Suppressor macrophage treated with lipopolysaccharide for 4 hours (primary cell): ENCODE data around the gene KAZN.

Experiments
- DNase-seq: peaks from one replicate; pipeline ENCODE4 v3.0.0-alpha.2; 2020

Gene KAZN

GRCh38 chr1:14679027-14679688 is 80.7 kb downstream of the KAZN start:
- DNase-seq, result no peak

GRCh38 chr1:14681182-14681581 is 82.7 kb downstream of the KAZN start:
- DNase-seq, result no peak

- DNase-seq, result no peak
Observed at GRCh38 chr1:14682941-14683621, 84.6 kb downstream of the KAZN start.

GRCh38 chr1:14685078-14685477 is 86.6 kb downstream of the KAZN start:
- no peak for DNase-seq

GRCh38 chr1:14686701-14687100 is 88.2 kb downstream of the KAZN start:
- no peak for DNase-seq

- DNase-seq, result no peak
Observed at GRCh38 chr1:14687147-14687546, 88.7 kb downstream of the KAZN start.

- DNase-seq, result no peak
Observed at GRCh38 chr1:14689996-14690615, 91.6 kb downstream of the KAZN start.

GRCh38 chr1:14693949-14694348 is 95.5 kb downstream of the KAZN start:
- DNase-seq, result no peak

GRCh38 chr1:14694589-14694988 is 96.1 kb downstream of the KAZN start:
- no peak for DNase-seq

- no peak for DNase-seq
Observed at GRCh38 chr1:14696761-14697160, 98.3 kb downstream of the KAZN start.

- no peak for DNase-seq
Observed at GRCh38 chr1:14697353-14697752, 98.9 kb downstream of the KAZN start.

GRCh38 chr1:14698314-14698713 is 99.8 kb downstream of the KAZN start:
- DNase-seq, result no peak

- no peak for DNase-seq
Observed at GRCh38 chr1:14699620-14700019, 101.1 kb downstream of the KAZN start.

GRCh38 chr1:14704846-14705245 is 106.4 kb downstream of the KAZN start:
- DNase-seq, result no peak

GRCh38 chr1:14705824-14706223 is 107.3 kb downstream of the KAZN start:
- no peak for DNase-seq

GRCh38 chr1:14706631-14707030 is 108.1 kb downstream of the KAZN start:
- no peak for DNase-seq

- no peak for DNase-seq
Observed at GRCh38 chr1:14707531-14708445, 109.3 kb downstream of the KAZN start.

GRCh38 chr1:14710331-14710730 is 111.8 kb downstream of the KAZN start:
- DNase-seq, result no peak

GRCh38 chr1:14712136-14712535 is 113.7 kb downstream of the KAZN start:
- DNase-seq, result no peak

GRCh38 chr1:14713077-14713476 is 114.6 kb downstream of the KAZN start:
- no peak for DNase-seq

GRCh38 chr1:14715266-14715665 is 116.8 kb downstream of the KAZN start:
- DNase-seq, result no peak

GRCh38 chr1:14715802-14716201 is 117.3 kb downstream of the KAZN start:
- DNase-seq, result no peak

- no peak for DNase-seq
Observed at GRCh38 chr1:14716474-14716873, 118.0 kb downstream of the KAZN start.
